T1000 (cell line): Measurements from ENCODE around the gene NBPF3.

Experiments
- DNase-seq: peaks from one replicate; lab custom pipeline; 2025; ENCODE audit warnings: mixed read lengths; lab: John Stamatoyannopoulos, UW

NBPF3 gene

DNA sequence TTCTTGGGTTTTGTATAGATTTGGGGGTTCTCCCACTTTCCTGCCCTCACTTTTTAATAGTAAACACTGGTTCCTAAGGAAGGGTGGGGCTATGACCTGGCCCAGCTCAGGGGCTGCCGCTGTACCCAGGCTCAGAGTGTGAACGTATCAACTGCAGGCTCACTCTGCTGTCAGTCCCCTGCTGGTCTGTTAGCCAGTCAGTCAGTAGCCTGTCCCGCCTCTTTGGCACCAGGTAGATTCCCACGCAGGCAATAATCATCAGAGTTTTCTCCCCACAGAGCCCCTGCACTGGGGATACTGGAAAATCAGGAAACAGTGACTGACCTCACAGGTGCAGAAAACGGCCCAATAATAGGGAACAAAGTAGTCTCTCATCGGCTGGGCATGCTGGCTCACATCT, 54.3 kb downstream of the NBPF3 start:
- DNase-seq: no peak

- no peak for DNase-seq
Observed at GRCh38 chr1:21495225-21495820, 55.4 kb downstream of the NBPF3 start.

DNA sequence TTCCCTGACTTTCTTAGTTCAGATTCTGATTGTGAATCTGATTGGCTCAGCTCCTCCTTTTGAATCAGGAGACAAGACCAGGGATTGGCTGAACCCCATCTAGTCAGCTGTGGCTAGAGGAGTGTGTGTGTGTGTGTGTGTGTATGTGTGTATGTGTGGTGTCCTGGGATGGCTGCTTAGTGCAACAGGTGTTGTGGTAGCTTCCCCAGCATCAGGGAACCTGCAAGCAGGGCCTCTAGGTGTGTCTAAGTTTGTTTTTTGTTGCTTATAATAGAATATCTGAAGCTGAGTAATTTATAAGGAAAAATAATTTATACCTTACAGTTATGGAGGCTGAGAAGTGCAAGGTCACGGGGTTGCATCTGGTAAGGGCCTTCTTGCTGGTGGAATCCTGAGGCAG, 56.1 kb downstream of the NBPF3 start:
- DNase-seq: no peak

DNA sequence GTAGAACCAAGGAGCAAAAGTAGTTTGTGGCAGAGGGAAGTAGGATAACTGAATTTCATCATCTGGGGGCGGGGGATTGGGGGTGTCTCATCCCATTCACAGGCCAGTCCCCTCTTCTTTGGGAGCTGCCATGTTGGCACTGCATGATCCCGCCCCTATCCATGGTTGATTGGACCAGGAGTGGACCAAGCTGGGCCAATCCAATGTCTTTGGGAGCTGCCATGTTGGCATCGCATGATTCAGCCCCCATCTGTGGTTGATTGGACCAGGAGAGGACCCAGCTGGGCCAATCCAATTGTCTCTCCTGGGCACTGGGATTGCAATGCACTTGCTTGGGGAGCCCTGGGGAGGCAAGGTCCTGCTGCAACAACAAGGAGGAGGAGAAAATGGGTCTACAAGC, 56.9 kb downstream of the NBPF3 start:
- no peak for DNase-seq

DNA sequence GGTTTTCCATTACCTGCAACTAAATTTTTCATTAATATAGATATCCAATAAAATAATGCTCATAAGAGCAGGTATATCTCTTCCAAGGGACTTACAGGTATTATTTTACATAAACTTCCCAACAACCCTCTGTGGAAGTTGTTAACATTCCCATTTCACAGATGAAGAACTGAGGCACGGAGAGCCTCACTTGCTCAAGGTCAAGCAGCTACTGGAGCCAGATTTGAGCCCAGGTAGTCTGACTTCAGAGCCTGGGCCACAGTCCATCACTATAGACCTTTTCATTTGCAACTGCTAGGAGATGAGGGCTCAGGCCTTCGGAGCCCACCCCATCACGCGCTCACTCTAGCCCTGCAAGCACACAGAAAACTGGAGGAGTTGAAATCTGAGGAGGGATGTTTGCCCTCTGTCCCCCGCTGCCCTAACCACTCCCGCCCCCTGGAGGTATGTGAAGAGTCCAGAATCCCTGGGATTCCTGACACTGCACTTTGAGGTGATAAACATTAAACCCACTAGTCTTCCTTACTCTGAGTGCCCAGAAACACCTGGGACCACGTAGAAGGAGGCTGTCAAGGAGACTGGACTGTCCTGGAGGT, 57.6 kb downstream of the NBPF3 start:
- DNase-seq: no peak

DNA sequence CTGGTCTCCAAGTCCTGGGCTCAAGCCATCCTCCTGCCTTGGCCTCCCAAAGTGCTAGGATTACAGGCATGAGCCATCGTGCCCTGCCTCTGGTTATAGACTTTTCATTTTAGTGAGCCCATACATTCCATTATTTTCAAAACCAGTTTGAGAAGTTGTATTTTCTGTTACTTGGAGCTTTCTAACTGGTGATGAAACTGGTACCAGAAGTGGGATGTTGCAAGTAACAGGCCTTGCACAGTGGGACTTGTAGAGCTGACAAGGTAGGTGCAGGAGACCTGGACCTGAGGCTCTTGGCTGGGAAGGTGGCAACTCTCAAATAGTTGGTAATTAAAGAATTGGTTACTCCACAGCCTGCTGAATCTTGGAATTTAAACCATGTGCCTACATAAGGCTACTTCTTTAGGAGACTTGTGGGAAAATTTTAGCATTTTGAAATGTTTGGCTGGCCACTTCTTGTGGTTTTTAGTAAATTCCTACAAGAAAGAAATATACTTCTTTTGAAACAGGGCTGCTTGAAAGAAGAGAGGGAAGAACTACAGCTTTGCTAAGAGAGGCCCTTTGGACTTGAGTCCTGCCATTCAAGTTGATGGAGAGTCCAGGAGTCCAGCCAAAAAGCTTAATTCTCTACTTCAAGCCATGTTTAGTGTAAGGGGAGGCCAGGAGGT, 59.5 kb downstream of the NBPF3 start:
- no peak for DNase-seq

DNA sequence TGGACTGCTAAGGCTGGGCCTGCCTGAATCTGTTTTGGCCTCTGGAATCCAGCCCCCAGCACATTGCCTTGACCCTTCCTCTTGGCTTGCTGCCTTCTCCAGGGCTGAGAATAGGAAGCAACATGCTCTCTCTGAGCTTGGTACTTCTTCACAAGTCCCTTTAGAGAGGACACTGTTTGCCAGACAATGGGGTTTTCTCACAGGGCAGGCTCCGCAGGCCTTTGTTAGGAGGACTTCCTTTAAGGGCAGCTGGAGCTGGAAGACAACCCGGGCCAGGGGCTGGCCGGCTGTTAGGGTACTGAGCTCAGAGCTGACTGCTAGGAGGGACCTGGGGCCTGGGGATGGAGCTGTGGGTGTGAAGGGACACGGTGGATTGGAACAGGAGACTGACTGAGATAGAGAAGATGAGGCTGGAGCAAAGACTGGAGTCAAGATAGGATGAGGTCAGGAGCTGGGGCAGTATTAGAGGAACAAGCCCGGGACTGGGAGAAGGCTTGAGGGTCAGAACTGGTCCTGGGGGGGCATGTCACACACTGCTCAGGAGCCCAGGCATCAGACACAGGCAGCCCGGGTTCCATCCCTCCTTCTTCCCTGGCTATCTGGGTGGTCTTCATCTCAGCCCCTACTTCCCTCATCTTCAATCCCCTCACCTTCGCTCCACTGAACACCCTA, 63.9 kb downstream of the NBPF3 start:
- DNase-seq: no peak

DNA sequence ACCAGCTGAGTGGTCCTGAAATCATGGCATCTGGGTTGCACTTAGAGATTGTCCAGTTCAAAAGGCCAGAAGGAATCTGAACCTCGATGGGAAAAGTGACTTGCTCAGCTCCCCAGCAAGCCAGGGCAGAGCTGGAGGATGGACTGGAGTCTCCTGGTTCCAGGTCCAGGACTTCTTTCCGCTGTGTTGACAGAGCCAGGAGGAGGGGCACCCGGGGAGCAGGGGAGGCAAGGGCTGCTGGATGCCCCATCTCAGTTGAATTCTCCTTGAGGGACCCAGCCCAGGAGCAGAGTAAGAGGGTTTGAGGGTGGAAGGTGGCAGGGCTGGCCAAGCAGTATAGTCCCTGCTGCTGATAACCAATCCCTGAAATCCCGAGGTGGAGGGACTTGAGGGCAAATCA, 66.9 kb downstream of the NBPF3 start:
- no peak for DNase-seq

GRCh38 chr1:21507511-21508270, 67.8 kb downstream of the NBPF3 start:
- no peak for DNase-seq

DNA sequence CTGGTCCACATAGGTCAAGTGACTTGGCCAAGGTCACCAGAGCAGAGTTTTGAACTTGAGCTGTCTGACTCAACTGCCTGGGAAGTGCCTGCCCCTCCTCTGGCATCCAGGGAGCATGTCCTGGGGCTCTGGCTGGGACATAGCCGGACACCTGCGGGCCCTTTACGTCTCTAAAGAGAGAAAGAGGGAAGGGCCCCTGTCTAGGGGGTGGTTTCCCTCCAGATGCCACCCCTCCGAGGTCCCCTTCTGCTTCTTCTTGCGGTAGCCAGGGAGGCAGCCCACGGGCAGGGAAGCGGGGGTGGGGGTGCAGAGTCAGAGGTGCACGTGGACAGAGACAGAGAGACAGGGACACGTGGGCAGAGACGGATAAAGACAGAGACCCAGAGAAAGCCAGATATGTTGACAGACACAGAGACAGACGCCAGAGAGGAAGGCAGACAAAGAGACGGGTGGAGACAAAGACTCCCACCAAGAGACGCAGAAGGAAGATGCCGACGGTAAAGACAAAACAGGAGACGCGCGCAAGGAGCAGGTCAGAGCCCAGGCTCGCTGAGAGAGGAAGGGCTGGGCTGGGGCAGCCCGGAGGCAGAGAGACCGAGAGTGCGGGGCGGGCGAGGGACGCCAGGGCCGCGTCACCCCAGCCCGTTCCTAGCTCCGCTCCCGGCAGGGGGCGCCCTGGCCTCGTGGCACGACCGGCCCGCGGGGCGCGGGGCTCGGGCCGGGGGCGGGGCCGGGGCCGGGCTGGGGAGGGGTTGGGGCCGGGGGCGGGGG, 68.8 kb downstream of the NBPF3 start:
- DNase-seq: no peak

DNA sequence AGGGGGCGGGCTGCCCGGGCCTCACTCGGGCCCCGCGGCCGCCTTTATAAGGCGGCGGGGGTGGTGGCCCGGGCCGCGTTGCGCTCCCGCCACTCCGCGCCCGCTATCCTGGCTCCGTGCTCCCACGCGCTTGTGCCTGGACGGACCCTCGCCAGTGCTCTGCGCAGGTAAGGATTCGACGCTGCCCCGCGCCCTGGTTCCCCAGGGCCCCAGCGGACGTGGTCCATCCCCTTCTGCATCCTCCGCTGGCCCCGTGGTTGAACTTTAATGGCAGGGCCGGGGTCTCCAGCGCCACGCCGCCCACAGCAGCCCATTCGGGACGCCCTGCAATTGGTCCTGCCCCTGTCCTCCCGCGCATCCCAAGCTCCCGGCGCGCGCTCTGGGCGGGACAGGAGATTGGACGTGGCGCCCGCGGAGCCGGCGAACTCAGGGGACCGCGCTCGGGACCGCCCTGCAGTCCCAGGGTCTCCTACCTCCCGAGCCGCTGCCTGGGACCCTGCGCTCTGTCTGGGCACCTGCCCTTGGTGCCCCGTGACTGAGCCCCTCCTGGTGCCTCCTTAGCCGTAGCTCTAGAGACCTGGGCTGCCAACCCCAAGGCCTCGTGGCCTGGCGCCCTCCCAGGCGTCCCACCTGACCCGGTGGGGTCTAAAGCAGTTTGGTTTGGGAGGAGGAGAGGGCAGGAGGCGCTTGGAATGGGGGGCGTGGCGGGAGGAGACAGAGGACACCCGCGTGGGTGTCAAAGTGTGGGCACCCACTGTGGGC, 69.6 kb downstream of the NBPF3 start, which contains the start of gene ALPL:
ALPL (plus strand) TSS at position 73 of the 762 bp plus-strand sequence. CDS start 44,659 bp downstream, outside the sequence.
- no peak for DNase-seq

DNA sequence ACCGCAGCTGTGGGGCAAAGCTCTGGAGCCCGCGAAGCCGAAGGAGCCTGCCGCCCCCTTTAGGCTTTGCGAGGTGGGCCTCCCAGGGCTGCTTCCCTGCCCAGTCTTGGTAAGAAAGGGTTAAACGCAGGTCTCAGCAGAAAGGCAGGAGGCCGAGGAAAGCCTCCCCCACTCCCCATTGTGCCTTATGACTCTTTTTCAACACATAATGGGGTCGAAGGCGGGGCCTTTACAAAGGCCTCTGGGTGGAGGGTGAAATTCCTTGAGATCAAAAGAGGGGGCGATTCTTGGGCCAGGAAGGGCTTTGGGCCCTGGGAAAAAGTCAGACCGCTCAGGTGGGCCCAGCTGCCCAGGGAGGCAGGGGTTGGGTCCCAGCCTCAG, 70.2 kb downstream of the NBPF3 start:
- no peak for DNase-seq

- DNase-seq: no peak
Observed at GRCh38 chr1:21510885-21511578, 71.1 kb downstream of the NBPF3 start.

DNA sequence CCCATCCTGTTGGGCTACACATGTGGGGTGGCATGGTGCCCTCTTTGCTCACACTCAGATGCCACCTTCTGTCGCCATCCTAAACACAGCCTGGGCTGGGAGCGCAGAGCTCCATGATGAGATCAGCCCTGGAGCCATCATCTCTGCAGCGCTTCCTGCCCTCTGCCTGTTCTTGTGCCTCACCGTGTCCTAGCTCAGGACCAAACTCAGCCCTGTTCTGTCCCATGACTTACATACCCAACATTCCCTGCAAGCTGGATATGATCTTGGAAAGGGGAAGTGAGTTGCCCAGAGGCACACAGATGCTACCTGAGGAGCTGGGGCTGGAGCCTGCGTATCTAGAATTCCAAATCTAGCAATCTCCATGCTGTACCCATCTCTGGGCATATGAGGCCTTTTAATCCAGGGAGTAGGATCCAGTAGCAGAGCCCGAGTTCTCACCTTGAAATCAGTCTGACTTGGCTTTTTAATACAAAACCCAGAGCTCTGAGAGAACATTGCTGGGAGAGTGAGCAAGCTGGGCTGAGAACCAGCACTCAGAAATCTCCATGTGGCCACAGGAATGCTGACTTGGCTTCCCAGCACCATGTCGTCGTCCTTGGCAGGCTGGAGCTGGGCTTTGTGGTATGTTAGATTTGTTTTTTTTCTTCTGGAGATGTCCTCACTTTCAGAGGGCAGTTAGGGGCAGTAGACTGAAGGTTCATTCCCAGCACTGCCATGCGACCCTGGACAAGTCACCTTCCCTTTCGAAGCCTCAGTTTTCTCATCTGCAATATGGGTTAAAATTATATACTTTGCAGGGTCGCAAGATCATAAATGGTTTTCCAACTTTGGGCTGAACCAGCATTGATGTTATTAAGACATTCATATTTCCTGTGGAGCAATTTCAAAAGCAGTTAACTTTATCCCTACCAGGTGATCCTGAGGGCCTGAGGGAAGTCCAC, 71.9 kb downstream of the NBPF3 start:
- DNase-seq: no peak

DNA sequence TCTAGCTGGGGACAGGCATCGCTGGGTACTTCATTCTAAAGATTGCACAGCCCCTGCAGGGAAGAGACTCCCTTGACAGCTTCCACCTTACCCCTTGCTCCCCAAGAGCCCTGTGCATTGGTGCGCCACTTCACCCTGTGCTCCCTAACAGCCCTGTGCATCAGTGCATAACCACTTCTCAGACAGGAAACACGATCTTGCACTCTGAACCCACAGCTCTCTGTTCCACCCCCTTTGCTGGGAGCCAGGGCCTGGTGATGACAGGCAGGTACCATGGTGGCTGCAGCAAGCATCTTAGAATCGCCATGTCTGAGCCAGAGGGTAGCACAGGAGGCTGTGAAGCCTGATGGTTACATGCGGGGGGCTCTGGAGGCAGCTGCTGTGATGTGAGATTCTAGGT, 74.3 kb downstream of the NBPF3 start:
- DNase-seq: no peak

- no peak for DNase-seq
Observed at GRCh38 chr1:21517161-21517589, 77.2 kb downstream of the NBPF3 start.

DNA sequence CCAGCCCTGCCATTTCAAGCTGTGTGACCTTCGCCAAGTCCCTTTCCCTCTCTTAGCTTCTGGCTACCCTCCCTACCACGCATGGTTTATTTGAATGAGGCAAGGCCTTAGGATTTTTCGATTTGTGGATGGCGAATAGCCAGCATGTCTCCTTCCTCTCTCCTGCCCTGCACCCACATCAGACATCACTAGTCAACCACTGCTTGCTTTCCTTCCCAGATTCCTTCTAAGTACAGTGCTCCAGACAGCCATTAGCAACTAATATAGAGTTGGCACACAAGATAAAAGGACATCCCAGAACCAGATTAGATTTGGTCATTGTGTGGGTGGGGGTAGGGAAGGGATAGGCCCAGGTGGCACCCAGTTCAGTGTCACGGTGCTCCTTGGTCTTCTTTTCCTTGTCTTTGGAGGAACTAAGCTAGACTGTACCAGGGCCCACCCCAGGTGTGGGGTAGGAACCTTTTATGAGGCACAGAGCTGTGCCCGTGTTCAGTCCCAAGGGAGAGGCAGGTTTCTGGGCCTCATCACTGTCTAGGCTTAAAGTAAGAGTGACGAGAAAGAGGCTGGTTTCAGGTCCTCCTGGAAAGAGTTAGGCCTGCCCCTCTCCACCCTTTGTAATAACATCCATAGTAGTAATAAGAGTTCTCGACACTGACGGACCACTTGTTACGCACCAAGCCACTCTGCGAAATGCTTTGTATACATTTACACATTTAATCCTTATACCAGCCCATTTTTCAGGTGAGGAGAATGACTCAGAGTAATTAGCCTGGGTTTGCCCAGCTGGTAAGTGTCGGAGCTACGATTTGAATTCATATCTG, 77.9 kb downstream of the NBPF3 start:
- DNase-seq: no peak
